HG03521 (cell line): ENCODE data around the gene HACD2.
"Not testable (repeated sequence)": the region's sequence is repeated elsewhere in the genome, so short reads cannot be mapped to it uniquely, and the experiment has no call there.

Experiments
- ATAC-seq: cut with Tn5 transposase; IDR thresholded peaks from one replicate; pipeline ENCODE4 v1.9.1; 2021; ENCODE audit warnings: mild to moderate bottlenecking, moderate library complexity; ENCODE audit not compliant: unreplicated experiment

The HACD2 gene

DNA sequence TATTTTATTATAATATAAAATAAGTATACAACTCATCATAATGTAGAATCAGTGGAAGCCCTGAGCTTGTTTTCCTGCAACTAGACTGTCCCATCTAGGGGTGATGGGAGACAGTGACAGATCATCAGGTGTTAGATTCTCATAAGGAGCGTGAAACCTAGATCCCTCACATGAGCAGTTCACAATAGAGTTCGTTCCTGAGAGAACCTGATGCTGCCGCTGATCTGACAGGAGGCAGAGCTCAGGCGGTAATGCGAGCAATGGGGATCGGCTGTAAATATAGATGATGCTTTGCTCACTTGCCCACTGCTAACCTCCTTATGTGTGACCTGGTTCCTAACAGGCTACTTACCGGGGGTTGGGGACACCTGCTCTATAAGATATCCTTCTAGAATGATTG lies 26.8 kb upstream of the HACD2 start:
- ATAC-seq, result not testable (repeated sequence)

DNA sequence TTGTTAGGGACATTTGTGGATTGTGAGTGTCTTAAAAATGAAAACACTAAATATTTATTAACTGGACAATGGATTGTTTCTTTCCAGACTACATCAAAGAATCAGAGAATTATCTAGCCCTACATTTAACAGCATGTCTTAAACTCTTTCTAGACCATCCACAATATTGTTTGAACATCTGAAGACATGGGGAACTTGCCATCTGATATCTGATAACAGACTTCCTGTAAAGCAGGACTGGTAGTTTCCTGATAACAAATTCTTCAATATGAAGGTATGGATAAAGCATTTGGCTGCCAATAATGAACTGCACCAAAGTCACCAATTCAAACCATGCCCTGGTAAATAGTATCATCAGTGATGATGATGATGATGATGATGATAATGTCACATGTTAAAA lies 26.2 kb upstream of the HACD2 start:
- ATAC-seq, result no peak

DNA sequence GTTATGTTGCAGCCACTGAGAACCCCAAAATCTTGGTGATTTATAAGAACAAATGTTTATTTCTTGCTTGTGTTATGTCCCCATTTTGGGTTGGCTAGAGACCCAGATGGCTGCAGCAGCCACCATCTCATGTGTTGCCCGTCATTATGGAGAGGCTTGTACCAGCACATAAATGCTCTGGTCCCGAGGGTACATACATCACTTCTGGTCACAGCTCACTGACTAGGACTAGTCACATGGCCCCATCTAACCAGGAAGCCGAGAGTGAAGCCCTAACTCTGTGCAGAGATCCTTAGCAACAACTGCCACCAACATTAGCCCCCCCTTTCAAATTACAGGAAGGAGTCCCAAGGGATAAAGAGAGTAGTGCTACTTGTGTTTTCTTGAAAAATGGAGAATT lies 25.5 kb upstream of the HACD2 start:
- no peak for ATAC-seq

DNA sequence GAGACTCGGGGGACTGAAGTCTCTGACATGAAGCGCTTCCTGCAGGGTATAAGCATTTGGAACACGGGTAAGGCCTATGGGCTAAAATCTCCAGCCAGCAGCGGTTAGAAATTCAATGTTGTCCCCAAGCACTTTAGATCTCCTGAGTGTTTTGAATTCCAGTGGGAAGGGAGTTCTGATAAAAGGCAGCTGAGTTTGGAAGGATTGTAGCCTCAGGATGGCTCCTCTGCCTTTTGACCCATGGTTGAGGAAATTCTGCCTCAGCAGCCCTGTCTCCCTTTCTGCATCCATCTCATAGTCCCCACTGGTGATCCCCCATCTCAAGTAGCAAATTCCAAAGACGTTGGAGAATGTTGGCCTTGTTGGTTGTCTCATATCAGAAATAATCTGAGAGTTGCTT lies 24.2 kb upstream of the HACD2 start:
- ATAC-seq, result no peak

DNA sequence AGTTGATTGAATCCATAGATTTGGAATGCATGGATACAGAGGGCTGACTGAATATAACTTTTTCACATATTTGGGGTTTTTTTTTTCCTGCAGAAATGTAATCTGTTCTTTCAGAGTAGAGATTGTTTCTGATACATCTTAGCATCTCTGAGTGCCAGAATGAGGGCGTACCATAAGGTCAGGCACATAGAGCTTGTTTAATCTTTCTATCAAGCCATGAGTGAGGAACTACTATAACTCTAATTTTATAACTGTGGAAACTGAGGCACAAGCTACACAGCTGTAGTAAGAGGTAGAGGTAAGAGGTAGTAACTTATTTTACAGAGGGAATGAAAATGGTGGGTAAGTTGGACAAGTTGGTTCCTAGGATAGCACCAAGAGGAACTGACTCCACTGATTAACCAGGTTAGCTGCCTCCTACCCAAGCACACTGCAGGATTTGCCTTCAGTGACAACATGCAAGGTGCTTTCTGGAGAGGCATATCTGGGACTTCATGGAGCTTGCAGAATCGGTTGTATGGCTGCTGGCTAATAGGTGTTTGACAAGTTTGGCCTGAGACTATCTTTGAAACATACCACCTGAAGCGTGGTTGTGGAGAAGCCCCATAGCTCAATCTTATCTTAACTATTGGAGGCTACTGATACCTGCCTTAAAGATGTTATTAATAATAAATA lies 23.5 kb upstream of the HACD2 start:
- no peak for ATAC-seq

DNA sequence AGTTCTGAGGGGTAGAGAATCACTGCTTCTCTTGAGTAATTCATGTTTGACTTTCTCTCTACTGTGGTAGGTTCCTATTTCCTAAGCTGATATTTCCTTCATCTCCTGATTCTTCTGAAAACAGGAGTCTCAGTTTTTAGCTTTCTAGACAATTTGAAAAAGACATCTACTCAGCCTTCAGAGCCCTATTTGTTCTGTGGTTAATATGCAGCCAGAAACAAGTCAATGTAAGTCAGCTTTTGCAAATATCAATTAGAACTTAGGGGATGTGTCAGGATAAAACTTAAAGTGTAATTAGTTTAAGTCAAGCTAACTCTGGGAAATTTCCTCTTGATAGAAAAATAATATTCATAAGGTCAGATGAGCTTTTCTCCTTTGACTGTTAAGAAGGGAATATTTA lies 21.7 kb upstream of the HACD2 start:
- ATAC-seq, result no peak

DNA sequence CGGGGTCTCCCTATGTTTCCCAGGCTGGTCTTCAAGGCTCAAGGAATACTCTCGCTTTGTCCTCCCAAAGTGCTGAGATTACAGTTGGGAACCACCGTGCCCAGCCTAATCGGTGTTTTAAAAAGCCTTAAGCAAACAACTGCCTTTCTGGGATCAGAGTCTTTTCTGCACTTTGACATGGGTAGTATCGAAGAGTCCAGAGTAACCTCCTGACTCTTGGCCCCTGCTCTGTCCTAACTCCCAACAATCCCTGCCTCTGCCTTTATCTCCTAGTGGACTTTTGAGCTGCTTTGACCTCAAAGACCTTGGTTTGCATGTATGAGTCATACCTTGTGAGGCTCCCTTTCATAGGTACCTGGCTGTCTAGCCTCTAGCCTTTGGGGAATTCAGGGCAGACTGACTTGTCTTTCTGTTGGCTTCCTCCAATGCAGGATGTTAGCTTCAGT lies 21.0 kb upstream of the HACD2 start:
- peak; percentile 45 for ATAC-seq

DNA sequence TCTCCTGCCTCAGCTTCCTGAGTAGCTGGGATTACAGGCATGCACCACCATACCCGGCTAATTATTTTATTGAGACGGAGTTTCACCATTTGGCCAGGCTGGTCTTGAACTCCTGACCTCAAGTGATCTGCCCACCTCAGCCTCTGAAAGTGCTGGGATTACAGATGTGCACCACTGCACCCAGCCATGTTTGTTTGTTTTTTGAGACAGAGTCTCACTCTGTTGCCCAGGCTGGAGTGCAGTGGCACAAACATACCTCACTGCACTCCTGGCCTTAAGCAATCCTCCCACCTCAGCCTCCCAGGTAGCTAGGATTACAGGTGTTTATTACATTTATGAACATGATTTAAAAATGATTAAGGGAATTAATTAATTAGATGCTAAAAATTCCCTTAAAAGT lies 18.3 kb upstream of the HACD2 start:
- not testable (repeated sequence) for ATAC-seq

DNA sequence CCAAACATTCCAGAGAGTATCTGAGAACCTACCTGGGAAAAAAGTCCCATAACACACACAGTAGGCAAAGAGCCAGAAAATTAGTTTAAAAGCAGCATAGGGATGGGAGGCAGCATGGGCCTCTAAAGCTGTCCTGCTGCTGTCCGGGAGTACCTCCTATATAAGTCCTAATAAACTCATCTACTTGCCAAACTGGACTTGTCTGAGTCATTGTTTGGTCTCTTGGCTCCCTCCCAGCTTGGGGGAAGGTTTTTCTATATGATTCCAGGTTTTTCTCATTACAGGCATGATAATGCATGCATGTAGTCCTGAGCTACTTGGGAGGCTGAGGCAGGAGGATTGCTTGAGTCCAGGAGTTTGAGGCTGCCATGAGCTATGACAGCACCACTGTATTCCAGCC lies 17.5 kb upstream of the HACD2 start:
- ATAC-seq, result no peak

DNA sequence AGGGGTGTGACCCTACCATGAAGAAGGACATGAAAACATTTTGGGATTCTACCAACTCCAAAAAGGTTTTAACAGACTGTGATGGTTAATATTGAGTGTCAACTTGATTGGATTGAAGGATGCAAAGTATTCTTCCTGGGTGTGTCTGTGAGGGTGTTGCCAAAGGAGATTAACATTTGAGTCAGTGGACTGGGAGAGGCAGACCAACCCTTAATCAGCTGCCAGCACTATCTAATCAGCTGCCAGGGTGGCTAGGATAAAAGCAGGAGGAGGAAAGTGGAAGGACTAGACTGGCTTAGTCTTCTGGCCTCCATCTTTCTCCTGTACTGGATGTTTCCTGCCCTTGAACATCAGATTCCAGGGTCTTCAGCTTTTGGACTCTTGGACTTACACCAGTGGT lies 16.0 kb upstream of the HACD2 start:
- not testable (repeated sequence) for ATAC-seq

DNA sequence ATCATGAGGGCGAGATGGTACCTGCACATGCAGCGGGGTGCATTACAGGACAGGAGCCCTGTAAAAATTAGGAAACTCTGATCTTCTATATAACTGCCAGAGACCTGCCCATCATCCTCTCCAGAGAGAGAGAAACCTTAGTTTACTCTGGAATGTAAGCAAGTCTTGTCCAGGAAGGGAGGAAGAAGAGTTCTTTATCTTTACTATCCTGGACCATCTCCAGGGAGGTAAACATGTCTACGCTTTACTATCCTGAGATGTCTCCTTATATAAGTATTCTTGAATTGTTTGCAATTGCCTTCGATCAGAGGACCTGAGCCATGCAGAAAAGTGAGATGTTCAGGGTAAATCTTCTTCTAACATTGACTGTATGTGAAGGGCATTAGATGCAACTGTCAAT lies 12.7 kb upstream of the HACD2 start:
- no peak for ATAC-seq

DNA sequence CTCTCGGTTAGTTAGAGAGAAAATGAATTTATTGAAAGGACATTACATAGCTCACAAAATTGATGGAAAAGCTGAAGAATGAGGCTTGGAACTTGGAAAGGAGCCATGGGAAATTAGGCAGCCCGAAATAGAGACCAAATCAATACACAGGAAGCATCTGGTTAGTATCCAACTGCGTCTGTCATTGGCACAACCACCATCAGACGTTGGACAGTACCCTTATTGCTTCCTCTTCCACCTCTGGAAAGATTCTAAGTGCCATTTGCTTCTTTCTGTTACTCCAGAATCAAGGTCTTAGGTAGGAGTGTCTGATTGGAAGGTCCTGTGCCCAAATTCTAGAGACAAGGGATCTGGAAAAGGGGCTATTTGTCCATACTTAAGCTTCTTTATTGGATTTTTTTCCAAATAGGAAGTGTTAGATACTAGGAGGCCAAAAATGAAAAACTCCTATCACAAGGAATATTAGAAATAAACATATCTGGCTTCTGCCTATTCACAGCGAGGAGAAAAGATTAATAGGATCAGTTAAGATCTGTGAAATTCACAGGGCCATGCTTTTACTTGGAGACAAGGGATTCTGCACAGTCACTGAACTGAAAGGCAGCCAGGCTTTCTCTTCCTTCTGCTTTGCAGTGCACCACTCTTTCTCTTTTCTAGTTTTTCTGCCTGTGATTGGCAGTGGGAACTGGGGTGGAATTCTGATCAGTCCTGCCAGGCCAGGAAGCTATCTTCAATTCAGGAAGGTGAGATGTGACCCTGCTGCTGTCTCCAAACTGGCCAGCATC lies 10.7 kb upstream of the HACD2 start:
- no peak for ATAC-seq

DNA sequence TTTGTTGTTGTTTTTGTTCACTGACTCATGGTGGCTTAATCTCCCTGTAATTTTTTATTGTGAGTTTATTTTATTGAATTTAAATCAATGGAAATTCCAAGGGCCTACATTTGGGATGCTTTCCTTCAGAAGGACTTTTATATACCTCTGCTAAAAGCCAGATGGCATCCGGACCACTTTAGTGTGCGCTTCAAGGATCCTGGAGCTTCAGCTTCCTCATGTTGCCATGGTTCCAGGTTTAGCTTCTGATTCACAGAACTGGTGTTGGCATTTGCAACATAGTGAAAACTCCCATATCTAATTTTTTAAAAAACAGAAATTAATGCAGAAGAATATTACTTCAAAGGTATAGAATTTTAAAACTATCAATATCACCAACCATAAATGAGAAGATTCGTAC lies 8.5 kb upstream of the HACD2 start:
- ATAC-seq, result no peak

DNA sequence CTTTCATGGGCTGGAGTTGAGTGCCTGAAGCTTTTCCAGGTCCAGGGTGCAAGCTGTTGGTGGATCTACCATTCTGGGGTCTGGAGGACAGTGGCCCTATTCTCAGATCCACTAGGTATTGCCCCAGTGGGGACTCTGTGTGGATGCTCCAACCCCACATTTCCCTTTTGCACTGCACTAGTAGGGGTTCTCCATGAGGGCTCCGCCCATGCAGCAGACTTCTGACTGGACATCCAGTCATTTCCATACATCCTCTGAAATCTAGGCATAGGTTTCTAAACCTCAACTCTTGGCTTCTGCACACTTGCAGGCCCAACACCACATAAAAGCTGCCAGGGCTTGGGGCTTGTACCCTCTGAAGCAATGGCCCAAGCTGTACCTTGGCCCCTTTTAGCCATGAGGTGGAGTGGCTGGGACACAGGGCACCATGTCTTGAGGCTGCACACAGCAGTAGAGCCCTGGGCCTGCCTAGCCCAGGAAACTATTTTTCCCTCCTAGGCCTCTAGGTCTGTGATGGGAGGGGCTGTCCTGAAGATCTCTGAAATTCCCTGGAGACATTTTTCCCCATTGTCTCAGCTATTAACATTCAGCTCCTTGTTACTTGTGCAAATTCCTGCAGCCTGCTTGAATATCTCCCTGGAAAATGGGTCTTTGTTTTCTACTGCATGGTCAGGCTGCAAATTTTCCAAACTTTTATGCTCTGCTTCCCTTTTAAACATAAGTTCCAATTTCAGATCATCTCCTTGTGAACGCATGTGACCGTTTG lies 6.0 kb upstream of the HACD2 start:
- ATAC-seq, result no peak

DNA sequence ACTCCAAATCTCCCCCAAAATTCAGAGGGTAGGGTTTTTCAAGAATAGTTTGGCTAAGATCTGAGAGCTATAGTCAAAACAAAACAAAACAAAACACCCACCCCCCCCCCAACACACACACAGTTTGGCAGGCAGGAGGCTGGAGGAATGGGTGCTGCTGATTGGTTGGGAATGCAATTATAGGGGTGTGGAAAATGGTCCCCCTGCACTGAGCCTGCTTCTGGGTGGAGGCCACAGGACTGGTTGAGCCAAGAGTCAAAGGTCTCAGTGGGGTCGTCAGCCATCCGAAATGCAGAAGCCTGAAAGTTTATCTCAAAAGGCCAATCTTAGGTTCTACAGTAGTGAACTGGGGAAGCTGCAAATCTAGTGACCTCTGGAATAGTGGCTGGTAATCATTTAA lies 2.5 kb upstream of the HACD2 start:
- no peak for ATAC-seq

DNA sequence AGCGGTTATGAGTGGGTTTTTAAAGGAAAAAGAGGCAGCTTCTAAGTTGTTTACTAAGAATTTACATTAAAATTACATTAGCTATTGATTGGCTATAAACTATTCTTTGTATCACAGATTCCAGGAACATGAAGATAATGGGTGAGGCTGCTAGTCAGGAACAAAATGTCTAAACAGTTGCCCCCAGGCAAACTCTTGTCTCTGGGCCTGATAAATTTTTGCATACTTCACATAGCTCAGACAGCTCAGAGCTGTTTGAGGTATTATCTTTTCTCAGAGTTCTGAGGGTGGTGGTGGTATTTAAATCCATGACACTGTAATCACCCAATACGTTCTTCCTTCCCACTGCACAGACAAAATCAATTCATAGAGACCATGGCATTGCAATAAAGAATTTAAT lies 2.1 kb upstream of the HACD2 start:
- ATAC-seq, result no peak

DNA sequence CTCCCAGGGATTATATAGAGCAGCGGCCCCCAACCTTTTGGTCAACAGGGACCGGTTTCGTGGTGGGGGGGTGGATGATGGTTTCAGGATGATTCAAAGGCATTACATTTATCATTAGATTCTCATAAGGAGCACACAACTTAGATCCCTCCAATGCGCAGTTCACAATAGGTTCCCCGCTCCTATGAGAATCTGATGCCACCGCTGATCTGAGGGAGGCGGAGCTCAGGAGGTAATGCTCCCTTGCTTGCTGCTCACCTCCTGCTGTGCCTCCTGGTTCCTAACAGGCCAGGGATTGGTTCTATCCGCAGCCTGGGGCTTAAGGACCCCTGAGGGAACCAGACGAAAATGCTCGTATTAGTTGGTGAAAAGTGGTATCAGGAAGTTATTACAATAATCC lies 1.3 kb upstream of the HACD2 start:
- ATAC-seq, result no peak

DNA sequence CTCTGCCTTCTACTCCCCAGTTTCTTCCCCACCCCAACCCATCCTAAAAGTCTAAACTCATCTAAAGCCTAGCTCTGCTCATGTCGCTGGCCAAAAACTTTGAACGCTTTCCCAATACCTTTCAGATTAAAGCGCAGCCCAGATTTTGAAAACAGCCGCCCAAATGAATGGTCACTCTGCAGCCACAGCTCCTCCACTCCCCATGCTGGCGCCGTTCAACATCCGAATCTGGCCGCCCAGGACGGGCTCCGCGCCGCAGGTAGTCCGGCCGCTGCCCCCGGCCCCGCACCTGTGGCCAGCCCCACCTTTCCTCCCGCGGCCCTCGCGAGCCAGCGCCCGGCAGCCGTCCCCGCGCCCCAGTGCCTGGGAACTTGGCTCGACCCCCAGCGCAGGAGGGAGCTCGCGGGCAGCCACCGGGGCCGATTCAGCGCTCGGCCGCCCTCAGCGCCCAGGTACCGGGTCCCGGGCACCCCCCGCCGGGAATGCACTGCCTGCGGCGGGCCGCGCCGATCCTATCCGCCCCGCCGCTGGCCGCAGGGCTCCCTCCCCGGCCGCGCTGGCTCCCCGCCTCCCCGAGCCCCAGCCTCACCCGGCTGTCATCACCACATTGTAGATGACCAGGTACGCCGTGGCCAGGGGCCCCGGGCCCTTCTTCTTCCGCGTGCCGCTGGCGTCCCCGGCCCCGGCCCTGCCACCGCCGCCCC lies 417 bp downstream of the HACD2 start:
- ATAC-seq, result peak; percentile 33

DNA sequence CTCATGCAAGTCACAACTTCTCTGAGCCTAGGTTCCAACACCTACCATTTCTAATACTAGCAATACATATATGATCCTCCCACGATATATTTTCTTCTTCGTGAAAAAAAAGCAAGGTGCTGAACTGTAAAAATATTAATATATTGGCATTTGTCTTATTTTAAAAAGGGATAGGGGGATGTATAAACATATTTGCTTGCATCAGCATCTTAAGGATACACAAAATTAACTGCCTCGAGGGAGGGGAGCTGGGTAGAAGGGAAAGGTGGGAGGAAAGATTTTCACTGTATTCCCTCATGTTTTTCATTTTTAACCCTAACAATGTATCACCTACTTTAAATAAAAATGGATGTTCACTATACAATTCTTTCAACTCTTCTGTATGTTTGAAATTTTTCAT lies 1.3 kb downstream of the HACD2 start:
- no peak for ATAC-seq

DNA sequence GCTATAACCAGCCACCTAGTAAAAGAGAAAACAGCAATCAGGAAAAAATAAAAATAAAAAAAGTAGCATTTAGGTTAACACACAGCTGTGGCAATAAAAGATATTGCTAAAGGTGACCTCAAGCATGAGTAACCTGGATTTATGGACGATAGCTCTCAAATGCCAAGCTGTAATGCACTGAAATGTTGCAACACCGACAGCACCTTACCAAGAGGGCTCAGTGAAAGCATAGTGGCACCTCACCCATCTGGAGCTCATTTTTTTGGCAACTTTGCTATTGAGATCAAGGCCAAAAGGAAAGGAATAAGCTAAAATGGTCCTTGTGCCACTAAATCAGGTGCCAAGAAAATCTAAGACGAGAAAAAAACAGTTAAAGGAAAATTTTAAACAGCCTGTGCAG lies 2.5 kb downstream of the HACD2 start:
- ATAC-seq, result no peak

DNA sequence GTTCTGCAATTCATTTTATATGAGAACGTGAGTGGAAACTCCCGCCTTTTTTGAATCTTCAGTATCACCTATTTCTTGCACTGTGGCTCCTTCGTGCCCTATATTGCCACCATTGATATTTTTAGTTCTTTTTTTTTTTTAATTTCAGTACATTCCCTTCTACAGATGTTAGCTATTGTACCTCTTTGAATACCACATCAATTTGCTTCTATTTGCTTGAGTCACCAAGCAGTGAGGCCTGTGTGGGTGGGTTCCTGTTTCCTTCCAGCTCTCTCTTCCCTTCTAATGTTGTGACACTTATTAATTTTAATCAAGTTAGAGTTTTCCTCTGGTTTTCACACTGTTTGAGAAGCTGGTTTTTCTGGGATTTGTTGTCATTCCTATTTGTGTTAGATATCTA lies 8.7 kb downstream of the HACD2 start:
- no peak for ATAC-seq
